A673 (cell line): ENCODE data around the gene CD28. TPM values are rescaled to one million over a fixed set of nuclear protein-coding genes. Genes with fewer than 3 reads are reported as not detected.
"Not testable (repeated sequence)": the region's sequence is repeated elsewhere in the genome, so short reads cannot be mapped to it uniquely, and the experiment has no call there.

Experiments used
- BruUV-seq: library from RNA; stranded (reverse); fragments of 400-500 nt; replicated peaks from 2 replicates; lab custom pipeline; 2021; lab: Mats Ljungman, UMichigan
- CTCF ChIA-PET: fragments of 300-600 bp; sonication (Branson Sonifier 250); formaldehyde crosslinking; loops from one replicate; lab custom pipeline; 2022; ENCODE audit warnings: antibody characterized with exemption; lab: Charles Lee
- POLR2A ChIA-PET: fragments of 300-600 bp; sonication (Branson Sonifier 250); formaldehyde crosslinking; loops from one replicate; lab custom pipeline; 2022; ENCODE audit warnings: antibody characterized with exemption; ENCODE audit not compliant: low non-redundant PET; lab: Charles Lee
- DNase-seq: peaks from one replicate; pipeline ENCODE4 v3.0.0-alpha.2; 2015; ENCODE audit warnings: low spot score
- H3K27ac ChIP-seq: fragments of 200-600 bp; sonication (generic); 2 replicates; pipeline ENCODE4 v1.5.1; 2016; ENCODE audit warnings: mixed run types, low read depth, mild to moderate bottlenecking, mixed read lengths, antibody characterized with exemption, low read length; ENCODE audit not compliant: poor library complexity, severe bottlenecking
- H3K27me3 ChIP-seq: fragments of 200-600 bp; sonication (generic); replicated peaks from 2 replicates; pipeline ENCODE4 v1.6.1; 2017; ENCODE audit warnings: mixed run types, low read depth, mild to moderate bottlenecking, mixed read lengths, antibody characterized with exemption, low read length; ENCODE audit not compliant: insufficient read depth, poor library complexity
- H3K36me3 ChIP-seq: fragments of 200-600 bp; sonication (generic); 2 replicates; pipeline ENCODE4 v1.6.1; 2016; ENCODE audit warnings: mixed run types, mild to moderate bottlenecking, mixed read lengths, antibody characterized with exemption, low read length; ENCODE audit not compliant: insufficient read depth, poor library complexity, severe bottlenecking
- H3K4me1 ChIP-seq: fragments of 200-600 bp; sonication (generic); 2 replicates; pipeline ENCODE4 v1.6.1; 2017; ENCODE audit warnings: mixed run types, mild to moderate bottlenecking, mixed read lengths, antibody characterized with exemption, low read length; ENCODE audit not compliant: insufficient read depth, poor library complexity, severe bottlenecking
- H3K4me3 ChIP-seq: fragments of 200-600 bp; sonication (generic); 2 replicates; pipeline ENCODE4 v1.5.1; 2016; ENCODE audit warnings: low read depth, mixed run types, mild to moderate bottlenecking, mixed read lengths, low read length; ENCODE audit not compliant: poor library complexity, severe bottlenecking
- H3K9me3 ChIP-seq: fragments of 200-600 bp; sonication (generic); 2 replicates; pipeline ENCODE4 v1.6.1; 2016; ENCODE audit warnings: mixed run types, low read depth, mild to moderate bottlenecking, mixed read lengths, antibody characterized with exemption, low read length; ENCODE audit not compliant: poor library complexity, severe bottlenecking
- EZH2 ChIP-seq: fragments of 200-600 bp; sonication (generic); IDR thresholded peaks from 2 replicates; pipeline ENCODE4 v1.6.1; 2017; ENCODE audit warnings: borderline replicate concordance, low read depth, mild to moderate bottlenecking, mixed read lengths, antibody characterized with exemption, low read length; ENCODE audit not compliant: poor library complexity, severe bottlenecking
- intact Hi-C: fragments of 100-400 bp; cut with micrococcal nuclease; formaldehyde crosslinking; loops from one replicate; pipeline ENCODE4 v1.10.0; 2022; ENCODE audit not compliant: unreplicated experiment
- total RNA-seq: library from RNA; stranded (reverse); gene quantifications from 2 replicates; pipeline ENCODE4 v1.2.3, GENCODE V29; 2021
- TF ChIP-seq, protein P1 (sequence below): fragments of 300-800, 200-600 bp; sonication (generic); conservative IDR thresholded peaks from 2 replicates; pipeline ENCODE4 v1.5.1; 2017; ENCODE audit warnings: low read depth, mild to moderate bottlenecking, antibody characterized with exemption, low read length, moderate library complexity, mixed read lengths

The CD28 gene
- total RNA-seq, 1 experiment from 2014 or later = not detected

DNA sequence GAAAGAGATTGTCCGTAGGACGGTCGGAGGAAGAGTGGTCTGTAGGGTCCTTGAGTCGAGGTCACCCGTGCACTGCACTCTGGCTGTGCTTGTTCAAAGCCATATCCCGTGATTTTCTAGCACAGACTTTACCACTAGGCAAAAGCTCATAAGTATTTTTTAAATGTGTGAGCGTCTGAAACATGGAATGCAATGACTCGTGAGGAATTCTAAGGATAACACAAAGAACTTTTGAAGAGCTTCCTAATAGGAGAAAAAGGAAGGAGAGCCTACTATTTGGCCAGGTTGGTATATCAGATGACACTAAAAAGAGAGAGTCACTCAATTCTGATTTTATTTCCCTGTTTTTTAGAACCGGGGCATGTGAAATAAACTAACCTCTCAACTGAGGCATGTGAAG, 68.3 kb downstream of the CD28 start:
- no peaks in the 10 kb centered on the region for H3K4me1 ChIP-seq
- no peaks in the 10 kb centered on the region for H3K9me3 ChIP-seq
- ChIA-PET CTCF (no interaction called here), POLR2A (no interaction called here)
- H3K36me3 ChIP-seq = no peaks in the 10 kb centered on the region
- no peaks in the 10 kb centered on the region for H3K27me3 ChIP-seq
- no peak overlapping the region for H3K27ac ChIP-seq
- intact Hi-C loops = no loop called here
- no TSS peak for BruUV-seq
- DNase-seq = no peak
- TF ChIP-seq EZH2 = no peak
- TF ChIP-seq, protein P1, sequence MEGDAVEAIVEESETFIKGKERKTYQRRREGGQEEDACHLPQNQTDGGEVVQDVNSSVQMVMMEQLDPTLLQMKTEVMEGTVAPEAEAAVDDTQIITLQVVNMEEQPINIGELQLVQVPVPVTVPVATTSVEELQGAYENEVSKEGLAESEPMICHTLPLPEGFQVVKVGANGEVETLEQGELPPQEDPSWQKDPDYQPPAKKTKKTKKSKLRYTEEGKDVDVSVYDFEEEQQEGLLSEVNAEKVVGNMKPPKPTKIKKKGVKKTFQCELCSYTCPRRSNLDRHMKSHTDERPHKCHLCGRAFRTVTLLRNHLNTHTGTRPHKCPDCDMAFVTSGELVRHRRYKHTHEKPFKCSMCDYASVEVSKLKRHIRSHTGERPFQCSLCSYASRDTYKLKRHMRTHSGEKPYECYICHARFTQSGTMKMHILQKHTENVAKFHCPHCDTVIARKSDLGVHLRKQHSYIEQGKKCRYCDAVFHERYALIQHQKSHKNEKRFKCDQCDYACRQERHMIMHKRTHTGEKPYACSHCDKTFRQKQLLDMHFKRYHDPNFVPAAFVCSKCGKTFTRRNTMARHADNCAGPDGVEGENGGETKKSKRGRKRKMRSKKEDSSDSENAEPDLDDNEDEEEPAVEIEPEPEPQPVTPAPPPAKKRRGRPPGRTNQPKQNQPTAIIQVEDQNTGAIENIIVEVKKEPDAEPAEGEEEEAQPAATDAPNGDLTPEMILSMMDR = no peak
- no peak overlapping the region for H3K4me3 ChIP-seq

DNA sequence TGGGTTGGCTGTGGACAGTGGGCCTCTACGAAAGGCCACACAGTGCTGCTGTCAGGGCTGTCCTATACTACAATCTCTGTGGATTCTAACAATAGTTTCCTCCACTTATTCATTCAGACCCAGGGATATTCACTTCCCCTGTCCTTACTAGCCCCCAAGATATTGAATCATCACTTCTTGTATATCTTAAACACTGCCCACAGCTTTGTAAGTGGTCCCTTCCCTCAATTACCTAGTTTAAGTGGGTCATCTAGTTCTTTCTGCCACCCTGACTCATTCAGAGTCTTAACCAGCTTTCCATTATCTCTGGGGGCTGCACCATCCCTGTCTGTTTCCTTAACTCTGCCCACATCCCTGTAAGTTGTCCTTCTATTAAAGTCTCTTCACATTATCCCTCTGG, 69.2 kb downstream of the CD28 start:
- TF ChIP-seq, protein P1 = no peak
- no peak for TF ChIP-seq EZH2
- POLR2A ChIA-PET = no interaction called here
- H3K27me3 ChIP-seq = no peaks in the 10 kb centered on the region
- CTCF ChIA-PET = no interaction called here
- H3K4me3 ChIP-seq = no peak overlapping the region
- BruUV-seq = no TSS peak
- DNase-seq = no peak
- no peaks in the 10 kb centered on the region for H3K36me3 ChIP-seq
- H3K4me1 ChIP-seq = no peaks in the 10 kb centered on the region
- intact Hi-C loops = no loop called here
- no peak overlapping the region for H3K27ac ChIP-seq
- H3K9me3 ChIP-seq = no peaks in the 10 kb centered on the region

DNA sequence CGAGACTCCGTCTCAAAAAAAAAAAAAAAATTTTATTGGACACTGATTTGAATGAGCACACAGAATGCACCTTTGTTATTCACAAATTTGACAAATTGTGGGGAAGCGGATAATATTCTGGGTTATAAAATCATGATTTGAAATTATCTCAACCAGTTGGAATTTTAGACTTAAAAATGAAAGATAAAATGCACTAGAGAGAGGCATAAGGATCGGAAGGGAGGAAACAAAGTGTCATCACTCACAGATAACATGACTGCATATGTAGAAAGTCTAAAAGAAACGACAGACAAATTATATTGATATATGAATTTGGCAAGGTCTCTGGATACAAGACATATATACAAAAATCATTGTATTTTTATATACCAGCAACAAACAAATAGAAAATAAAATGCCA, 70.6 kb downstream of the CD28 start:
- POLR2A ChIA-PET = no interaction called here
- no TSS peak for BruUV-seq
- no peak for DNase-seq
- TF ChIP-seq EZH2 = no peak
- TF ChIP-seq, protein P1 = no peak
- Histone ChIP-seq H3K36me3 (no peaks in the 10 kb centered on the region), H3K4me1 (no peaks in the 10 kb centered on the region), H3K4me3 (no peak overlapping the region), H3K27me3 (no peaks in the 10 kb centered on the region), H3K27ac (no peak overlapping the region), H3K9me3 (no peaks in the 10 kb centered on the region)
- intact Hi-C loops = no loop called here
- CTCF ChIA-PET = no interaction called here

DNA sequence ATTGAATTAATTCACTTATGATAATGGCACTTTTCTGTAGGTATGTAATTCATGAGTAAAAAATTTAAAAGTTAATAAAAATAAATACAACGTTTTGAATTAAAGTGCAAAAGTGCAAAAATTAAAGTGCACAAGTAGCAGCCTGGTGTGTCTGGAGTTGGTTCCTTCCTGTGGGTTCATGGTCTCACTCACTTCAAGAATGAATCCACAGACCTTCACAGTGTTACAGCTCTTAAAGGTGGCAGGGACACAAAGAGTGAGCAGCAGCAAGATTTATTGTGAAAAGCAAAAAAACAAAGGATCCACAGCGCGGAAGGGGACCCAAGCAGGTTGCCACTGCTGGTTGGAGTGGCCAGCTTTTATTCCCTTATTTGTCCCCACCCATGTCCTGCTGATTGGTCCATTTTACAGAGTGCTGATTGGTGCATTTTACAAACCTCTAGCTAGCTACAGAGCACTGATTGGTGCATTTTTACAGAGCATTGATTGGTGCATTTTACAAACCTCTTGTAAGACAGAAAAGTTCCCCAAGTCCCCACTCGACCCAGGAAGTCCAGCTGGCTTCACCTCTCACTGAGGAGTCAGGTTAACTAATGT, 73.1 kb downstream of the CD28 start:
- H3K4me1 ChIP-seq, H3K9me3 ChIP-seq, BruUV-seq, POLR2A ChIA-PET, H3K4me3 ChIP-seq, H3K27ac ChIP-seq, H3K36me3 ChIP-seq, DNase-seq, intact Hi-C loops, H3K27me3 ChIP-seq: not testable (repeated sequence)
- CTCF ChIA-PET = interaction anchor here (0.6 kb wide), 1 partner anchor 12 kb away, joined by 4 read pairs; no protein-coding TSS in a partner anchor
